ENCODE results near the gene CRELD2. TPM values are rescaled to one million over a fixed set of nuclear protein-coding genes. Genes with fewer than 3 reads are reported as not detected.
A peak's percentile ranks its signal among the peaks of the same experiment; 100 is the strongest.

CRELD2 gene
- total and polyA plus RNA-seq, 2 of the 13 experiments (the other 11 are each of a cell fraction or from before 2014, with no cell fraction given) = 17.2 to 44.7 TPM

DNA sequence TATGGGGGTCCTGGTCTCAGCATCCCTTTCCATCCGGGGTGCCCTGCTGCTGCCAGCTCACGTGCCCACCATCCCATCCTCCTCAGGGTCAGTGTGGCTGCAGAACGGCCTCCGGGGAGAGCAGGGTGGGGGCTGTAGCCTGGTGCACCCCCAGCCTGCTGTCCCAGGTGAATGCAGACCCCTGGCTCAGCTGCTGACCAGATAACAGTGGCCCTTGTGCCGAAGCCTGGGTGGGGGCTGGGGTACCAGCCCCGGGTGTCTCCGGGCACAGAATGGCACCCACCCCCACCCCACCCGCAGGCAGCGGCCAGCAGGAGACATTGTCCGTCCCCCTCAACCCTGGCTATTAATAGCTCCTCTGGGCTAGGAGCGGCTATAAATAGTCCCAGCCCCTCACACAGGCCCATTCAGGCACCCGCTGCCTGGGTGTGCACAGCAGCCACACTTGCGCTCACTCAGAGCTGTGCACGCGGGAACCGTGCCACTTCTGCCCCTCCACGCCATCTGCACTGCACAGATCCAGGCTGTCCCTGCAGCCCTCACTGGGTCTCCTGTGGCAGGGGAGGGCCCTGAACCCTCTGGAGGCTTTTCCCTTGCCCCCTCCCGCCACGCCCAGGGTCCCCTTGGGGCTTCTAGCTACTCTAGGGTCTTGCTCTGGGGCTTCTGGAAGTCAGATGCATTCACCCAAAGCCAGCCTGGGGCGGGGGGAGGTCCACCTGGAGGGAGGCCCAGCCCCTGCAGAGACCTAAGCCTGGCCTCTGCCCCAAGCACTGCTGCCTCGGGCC lies 18.7 kb downstream of the CRELD2 start (continued):
- TF ChIP-seq, protein P1, sequence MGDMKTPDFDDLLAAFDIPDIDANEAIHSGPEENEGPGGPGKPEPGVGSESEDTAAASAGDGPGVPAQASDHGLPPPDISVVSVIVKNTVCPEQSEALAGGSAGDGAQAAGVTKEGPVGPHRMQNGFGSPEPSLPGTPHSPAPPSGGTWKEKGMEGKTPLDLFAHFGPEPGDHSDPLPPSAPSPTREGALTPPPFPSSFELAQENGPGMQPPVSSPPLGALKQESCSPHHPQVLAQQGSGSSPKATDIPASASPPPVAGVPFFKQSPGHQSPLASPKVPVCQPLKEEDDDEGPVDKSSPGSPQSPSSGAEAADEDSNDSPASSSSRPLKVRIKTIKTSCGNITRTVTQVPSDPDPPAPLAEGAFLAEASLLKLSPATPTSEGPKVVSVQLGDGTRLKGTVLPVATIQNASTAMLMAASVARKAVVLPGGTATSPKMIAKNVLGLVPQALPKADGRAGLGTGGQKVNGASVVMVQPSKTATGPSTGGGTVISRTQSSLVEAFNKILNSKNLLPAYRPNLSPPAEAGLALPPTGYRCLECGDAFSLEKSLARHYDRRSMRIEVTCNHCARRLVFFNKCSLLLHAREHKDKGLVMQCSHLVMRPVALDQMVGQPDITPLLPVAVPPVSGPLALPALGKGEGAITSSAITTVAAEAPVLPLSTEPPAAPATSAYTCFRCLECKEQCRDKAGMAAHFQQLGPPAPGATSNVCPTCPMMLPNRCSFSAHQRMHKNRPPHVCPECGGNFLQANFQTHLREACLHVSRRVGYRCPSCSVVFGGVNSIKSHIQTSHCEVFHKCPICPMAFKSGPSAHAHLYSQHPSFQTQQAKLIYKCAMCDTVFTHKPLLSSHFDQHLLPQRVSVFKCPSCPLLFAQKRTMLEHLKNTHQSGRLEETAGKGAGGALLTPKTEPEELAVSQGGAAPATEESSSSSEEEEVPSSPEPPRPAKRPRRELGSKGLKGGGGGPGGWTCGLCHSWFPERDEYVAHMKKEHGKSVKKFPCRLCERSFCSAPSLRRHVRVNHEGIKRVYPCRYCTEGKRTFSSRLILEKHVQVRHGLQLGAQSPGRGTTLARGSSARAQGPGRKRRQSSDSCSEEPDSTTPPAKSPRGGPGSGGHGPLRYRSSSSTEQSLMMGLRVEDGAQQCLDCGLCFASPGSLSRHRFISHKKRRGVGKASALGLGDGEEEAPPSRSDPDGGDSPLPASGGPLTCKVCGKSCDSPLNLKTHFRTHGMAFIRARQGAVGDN (CRISPR knock-in tag; IDR thresholded peaks at IDR 0.05) = no peak
- TF ChIP-seq THAP11 (CRISPR knock-in tag; IDR thresholded peaks at IDR 0.05) (no peak), ZNF33B (CRISPR knock-in tag; IDR thresholded peaks at IDR 0.05) (no peak), RFX1 (IDR thresholded peaks at IDR 0.05) (no peak), SIX4 (CRISPR knock-in tag; IDR thresholded peaks at IDR 0.05) (no peak), HMG20B (CRISPR knock-in tag; conservative IDR thresholded peaks at IDR 0.05) (no peak), PAF1 (CRISPR knock-in tag; IDR thresholded peaks at IDR 0.05) (no peak), U2AF2 (IDR thresholded peaks at IDR 0.05; ENCODE audit: low read depth, low read length) (no peak), SMAD1 (CRISPR knock-in tag; IDR thresholded peaks at IDR 0.05; ENCODE audit: borderline replicate concordance, low read depth) (no peak), RBFOX2 (IDR thresholded peaks at IDR 0.05; ENCODE audit: low read depth, low read length) (peak; percentile 2; the same call in 1 of the 2 replicates), CHD2 (IDR thresholded peaks at IDR 0.05; ENCODE audit: low read depth, low read length) (no peak), JUN (CRISPR knock-in tag; IDR thresholded peaks at IDR 0.05) (no peak)
- TF ChIP-seq, protein P2, sequence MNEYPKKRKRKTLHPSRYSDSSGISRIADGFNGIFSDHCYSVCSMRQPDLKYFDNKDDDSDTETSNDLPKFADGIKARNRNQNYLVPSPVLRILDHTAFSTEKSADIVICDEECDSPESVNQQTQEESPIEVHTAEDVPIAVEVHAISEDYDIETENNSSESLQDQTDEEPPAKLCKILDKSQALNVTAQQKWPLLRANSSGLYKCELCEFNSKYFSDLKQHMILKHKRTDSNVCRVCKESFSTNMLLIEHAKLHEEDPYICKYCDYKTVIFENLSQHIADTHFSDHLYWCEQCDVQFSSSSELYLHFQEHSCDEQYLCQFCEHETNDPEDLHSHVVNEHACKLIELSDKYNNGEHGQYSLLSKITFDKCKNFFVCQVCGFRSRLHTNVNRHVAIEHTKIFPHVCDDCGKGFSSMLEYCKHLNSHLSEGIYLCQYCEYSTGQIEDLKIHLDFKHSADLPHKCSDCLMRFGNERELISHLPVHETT (CRISPR knock-in tag; conservative IDR thresholded peaks at IDR 0.05) = no peak
- TF ChIP-seq, protein P3, sequence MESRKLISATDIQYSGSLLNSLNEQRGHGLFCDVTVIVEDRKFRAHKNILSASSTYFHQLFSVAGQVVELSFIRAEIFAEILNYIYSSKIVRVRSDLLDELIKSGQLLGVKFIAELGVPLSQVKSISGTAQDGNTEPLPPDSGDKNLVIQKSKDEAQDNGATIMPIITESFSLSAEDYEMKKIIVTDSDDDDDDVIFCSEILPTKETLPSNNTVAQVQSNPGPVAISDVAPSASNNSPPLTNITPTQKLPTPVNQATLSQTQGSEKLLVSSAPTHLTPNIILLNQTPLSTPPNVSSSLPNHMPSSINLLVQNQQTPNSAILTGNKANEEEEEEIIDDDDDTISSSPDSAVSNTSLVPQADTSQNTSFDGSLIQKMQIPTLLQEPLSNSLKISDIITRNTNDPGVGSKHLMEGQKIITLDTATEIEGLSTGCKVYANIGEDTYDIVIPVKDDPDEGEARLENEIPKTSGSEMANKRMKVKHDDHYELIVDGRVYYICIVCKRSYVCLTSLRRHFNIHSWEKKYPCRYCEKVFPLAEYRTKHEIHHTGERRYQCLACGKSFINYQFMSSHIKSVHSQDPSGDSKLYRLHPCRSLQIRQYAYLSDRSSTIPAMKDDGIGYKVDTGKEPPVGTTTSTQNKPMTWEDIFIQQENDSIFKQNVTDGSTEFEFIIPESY (CRISPR knock-in tag; IDR thresholded peaks at IDR 0.05) = peak; percentile 45; the same call in 1 of the 2 replicates
- TF ChIP-seq, protein P4, sequence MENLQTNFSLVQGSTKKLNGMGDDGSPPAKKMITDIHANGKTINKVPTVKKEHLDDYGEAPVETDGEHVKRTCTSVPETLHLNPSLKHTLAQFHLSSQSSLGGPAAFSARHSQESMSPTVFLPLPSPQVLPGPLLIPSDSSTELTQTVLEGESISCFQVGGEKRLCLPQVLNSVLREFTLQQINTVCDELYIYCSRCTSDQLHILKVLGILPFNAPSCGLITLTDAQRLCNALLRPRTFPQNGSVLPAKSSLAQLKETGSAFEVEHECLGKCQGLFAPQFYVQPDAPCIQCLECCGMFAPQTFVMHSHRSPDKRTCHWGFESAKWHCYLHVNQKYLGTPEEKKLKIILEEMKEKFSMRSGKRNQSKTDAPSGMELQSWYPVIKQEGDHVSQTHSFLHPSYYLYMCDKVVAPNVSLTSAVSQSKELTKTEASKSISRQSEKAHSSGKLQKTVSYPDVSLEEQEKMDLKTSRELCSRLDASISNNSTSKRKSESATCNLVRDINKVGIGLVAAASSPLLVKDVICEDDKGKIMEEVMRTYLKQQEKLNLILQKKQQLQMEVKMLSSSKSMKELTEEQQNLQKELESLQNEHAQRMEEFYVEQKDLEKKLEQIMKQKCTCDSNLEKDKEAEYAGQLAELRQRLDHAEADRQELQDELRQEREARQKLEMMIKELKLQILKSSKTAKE (CRISPR knock-in tag; IDR thresholded peaks at IDR 0.05; ENCODE audit: borderline replicate concordance) = no peak
- TF ChIP-seq, protein P5, sequence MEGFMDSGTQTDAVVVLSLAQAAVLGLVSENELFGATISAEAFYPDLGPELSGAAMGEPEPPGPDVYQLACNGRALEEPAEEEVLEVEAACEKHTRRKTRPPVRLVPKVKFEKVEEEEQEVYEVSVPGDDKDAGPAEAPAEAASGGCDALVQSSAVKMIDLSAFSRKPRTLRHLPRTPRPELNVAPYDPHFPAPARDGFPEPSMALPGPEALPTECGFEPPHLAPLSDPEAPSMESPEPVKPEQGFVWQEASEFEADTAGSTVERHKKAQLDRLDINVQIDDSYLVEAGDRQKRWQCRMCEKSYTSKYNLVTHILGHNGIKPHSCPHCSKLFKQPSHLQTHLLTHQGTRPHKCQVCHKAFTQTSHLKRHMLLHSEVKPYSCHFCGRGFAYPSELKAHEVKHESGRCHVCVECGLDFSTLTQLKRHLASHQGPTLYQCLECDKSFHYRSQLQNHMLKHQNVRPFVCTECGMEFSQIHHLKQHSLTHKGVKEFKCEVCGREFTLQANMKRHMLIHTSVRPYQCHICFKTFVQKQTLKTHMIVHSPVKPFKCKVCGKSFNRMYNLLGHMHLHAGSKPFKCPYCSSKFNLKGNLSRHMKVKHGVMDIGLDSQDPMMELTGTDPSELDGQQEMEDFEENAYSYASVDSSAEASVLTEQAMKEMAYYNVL (CRISPR knock-in tag; IDR thresholded peaks at IDR 0.05; ENCODE audit: borderline replicate concordance) = no peak

Data from HepG2 (cell line).